Muscle of arm (tissue), 12 donors: Measurements from ENCODE around the gene PTH2. TPM values are rescaled to one million over a fixed set of nuclear protein-coding genes. Genes with fewer than 3 reads are reported as not detected.
"Not testable (repeated sequence)": the region's sequence is repeated elsewhere in the genome, so short reads cannot be mapped to it uniquely, and the experiment has no call there.

ENCODE experiments used
- DNase-seq: peaks from one replicate; pipeline ENCODE4 v3.0.0-alpha.2; 2013
- polyA plus RNA-seq, 12 donors: library from polyadenylated mRNA; unstranded; fragments of 120-200 nt; gene quantifications; one replicate each; pipeline ENCODE4 v1.2.1, GENCODE V29; 2013; ENCODE audit not compliant: insufficient read length in 12 of 12

PTH2 gene
- polyA plus RNA-seq, 12 donors, result not detected

- no peak for DNase-seq
Observed at GRCh38 chr19:49448432-49448786, 25.2 kb upstream of the PTH2 start.

DNA sequence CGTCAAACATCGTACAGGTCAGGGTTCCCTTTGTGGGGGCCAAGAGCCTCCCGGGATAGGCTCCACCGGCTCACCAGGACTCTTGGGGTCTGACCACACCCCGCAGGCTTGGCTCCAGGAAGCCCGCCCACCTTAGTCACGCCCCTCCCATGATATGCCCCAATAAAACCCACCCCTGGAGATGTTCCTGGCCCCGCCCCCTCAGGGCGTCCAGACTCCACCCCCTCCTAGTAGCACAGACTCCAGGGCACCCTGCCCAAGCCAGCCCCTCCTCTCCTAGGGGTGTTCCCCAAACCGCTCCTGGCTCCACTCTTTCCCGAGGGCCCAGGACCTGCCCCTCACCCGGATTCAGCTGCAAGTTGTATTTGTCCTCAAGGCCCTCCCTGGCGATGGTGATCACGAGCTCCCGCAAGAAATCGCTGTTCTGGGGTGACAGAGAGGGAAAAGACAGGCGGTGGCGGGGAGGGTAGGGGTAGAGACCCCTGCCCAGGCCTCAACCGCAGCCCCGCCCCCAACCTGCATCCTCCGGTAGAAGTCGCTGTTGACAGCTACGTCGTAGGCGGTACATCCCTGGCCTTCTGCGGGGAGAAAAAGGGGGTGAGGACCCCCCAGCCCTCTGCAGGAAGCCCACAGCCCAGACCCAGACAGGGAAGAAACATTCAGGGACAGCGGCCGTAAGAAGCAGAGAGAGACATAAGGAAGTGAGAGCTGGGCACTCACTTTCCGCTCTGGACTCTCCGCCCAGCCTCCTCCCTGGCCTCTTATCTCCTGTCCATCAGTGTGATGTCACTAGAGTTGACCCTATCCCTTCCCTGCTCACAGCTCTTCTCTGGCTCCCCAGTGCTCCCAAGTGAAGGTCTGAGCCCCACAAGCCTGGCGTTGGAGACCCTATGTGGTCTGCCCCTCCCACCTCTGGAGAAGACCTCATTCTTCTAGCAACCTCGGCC, 24.5 kb upstream of the PTH2 start:
- DNase-seq, result no peak

- DNase-seq, result no peak
Observed at GRCh38 chr19:49445997-49446396, 22.8 kb upstream of the PTH2 start.

DNA sequence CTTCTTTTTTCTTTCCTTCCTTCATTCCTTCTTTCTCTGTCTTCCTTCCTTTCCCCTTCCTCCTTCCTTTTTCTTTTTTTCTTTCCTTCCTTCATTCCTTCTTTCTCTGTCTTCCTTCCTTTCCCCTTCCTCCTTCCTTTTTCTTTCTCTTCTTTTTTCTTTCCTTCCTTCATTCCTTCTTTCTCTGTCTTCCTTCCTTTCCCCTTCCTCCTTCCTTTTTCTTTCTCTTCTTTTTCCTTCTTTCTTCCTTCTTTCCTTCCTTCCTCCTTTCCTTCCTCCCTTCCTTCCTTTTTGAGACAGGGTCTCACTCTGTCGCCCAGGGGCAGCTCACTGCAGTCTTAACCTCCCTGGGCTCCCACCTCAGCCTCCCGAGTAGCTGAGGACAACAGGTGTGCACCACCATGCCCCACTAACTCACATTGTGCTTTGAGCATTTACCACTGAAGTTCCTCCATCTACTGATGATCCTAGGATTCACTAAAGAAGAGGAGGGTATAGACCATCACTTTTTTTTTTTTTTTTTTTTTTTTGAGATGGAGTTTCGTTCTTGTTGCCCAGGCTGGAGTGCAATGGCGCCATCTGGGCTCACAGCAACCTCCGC, 21.0 kb upstream of the PTH2 start:
- not testable (repeated sequence) for DNase-seq

GRCh38 chr19:49443366-49444099, 20.3 kb upstream of the PTH2 start:
- peak; percentile 97 for DNase-seq

GRCh38 chr19:49442771-49443365, 19.6 kb upstream of the PTH2 start:
- peak; percentile 89 for DNase-seq

DNA sequence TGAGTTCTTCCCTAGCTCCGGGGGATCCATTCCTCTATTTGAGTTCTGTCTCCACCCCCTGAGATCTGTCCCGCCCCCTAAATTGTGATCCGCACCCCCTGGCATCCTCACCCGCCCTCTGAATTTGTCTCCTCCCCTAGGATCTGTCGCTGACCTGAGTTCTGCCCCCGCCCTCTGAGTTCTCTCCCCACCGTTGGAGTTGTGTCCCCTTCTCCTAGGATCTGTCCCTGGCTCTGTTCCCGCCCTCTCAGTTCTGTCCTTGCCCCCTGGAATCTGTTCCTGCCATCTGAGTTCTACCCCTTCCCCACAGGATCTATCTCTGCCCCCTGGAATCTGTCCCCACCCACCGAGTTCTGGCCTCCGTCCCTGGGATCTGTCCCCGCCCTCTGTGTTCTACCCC, 19.1 kb upstream of the PTH2 start:
- no peak for DNase-seq

DNA sequence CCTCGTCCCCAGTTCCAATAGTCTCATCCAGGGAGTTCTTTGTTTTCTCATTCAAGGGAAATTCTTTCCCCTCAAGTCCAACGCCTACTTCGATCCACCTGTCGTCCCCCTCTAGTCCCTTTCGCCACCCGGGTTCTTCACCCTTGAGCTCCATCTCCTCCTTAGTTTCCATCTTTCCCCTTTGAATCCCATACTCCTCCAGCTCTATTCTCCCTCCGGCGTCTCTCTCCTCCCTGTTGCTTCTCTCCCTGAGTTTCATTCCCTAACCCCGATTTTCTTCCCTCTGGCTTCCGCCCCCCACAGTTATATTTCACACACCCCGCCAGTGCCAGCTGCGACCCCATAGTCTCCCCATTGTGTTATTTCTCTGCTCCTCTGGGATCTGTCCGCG, 18.7 kb upstream of the PTH2 start:
- no peak for DNase-seq

DNA sequence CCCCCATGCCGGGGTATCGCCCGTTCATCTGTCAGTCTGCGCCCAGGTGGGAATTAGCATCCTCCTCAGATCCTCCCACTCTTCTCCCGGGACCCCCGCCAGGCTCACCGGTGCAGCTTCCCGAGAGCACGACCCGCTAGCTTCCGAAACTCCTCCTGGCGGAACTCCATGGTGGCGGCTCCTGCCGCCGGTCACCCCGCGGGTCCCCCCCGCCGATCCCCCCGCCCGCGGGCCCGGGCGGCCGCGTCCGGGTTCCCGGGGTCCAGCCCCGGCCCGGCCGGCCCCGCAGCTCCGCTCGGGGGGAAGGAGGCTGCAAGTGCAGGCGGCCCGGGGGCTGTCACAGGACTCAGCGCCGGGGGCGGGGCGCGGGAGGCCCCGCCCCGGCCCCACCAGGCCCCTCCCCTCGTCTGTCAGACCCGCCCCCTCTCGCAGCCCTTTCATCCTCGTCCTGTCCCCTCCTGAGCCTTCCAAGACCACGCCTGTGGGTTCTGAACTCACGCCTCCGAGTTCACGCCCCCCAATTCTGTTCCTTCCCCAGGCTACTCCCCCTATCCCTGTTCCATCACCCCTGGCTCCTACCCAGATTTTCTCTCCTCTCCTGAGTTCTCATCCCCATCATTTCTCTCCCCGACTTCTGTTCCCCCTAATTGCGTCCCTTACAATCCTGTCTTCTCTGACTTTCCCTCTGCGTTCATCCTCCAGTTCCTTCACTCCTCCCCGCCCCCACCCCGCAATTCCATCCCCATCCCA, 18.1 kb upstream of the PTH2 start, which contains the start of gene SLC17A7:
TSS of gene SLC17A7 (minus strand) at position 318 of the 750 bp plus-strand sequence. CDS start at position 170, 148 bp downstream.
- no peak for DNase-seq

DNA sequence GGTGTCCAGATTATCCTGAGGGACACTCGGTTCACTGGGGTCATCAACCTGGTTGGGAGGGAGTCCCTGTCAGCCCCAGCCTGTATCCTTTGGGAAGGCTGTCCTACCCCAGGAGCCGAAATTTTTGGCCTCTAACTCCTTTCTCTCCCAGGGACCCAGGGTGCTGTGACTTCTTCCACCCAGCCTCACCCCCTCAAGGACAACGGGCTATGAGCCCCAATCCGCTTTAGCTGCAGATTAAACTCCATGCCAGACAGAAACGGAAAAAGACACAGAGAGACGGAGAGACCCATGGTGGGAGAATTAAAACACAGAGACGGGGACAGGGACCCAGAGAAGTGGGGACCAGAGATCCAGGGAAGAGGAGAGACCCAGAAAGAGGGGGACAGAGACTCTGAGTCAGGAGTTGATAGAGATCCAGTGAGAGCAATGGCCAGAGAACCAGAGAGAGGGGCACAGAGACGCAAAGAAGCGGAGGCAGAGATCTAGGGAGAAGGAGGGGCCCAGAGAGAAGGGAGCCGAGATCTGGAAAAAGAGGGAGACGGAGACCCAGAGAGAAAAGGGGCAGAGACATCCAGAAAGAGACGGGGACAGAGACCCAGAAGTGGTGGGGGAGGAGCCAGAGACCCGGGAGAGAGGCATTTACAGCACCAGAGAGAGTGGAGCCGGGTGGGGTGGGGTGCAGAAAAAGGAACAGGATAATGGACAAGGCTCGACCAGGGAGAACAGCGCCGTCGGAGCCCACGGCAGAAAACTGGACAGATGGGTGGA, 17.4 kb upstream of the PTH2 start:
- no peak for DNase-seq

DNA sequence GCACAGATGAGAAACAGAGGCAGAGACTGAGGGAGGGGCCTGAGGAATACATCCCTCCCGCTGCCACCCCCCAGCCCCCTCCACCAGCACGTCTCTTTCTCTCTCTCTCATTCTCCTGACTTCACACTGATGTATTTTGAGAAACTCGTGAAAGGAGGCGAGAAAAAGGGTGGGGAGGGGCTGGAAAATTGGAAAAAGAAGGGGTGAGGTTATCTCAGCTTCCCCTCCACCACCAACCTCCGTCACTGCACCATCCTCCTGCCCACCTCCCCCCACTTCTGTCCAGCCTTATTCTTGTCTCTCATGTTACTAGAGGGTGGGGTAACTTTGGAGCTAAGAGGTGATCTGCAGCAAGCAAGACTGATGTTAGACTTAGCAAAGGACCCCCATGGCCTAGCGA, 16.6 kb upstream of the PTH2 start:
- DNase-seq, result no peak

DNA sequence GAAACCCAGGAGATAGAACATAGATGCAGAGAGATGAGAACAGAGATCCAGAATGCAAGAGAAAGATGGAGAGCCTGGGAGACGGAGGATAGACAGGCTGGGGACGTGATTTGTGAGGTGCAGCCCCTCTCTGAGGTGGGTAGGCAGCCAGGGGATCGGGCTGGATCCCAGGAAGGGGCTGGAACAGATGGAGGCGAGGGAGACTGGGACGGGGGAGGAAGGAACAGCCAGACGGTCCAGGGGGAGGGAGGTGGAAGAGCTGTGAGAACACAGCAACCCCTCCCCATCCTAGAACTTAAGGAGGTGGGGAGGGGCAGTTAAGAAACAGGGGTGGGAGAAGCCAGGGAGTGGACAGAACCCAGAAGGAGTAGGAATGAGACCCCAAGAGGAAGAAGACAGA, 15.0 kb upstream of the PTH2 start:
- no peak for DNase-seq

- DNase-seq, result no peak
Observed at GRCh38 chr19:49437231-49437630, 14.0 kb upstream of the PTH2 start.

DNA sequence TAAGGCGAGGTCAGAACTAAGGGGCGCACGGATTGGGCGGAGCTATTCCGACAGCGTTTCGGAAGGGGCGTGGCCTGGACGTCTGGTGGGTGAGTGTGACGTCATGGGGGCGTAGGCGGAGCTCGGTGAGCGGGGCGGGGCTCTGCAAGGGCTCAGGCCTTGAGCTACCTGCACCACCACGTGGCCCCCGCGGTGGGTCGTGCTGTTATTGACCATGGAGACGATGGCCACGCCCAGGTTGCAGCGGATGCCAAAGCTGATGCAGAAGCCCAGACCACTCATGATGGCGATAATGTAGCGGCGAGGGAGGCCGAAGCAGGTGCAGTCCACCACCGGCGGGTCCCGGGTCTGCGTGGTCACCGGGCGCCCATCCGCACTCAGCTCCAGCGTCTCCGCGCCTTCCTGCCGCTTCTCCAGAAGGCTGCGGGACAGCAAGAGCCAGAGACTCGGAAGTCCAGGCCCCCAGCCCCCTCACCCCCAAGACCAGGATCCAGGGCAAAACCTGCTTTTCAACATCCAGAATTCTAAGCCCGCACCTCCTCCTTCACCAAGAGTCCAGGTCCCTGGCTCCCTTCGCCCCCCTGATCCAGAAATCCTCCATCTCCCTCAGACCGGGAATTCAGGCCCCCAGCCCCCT, 13.3 kb upstream of the PTH2 start:
- DNase-seq, result no peak

DNA sequence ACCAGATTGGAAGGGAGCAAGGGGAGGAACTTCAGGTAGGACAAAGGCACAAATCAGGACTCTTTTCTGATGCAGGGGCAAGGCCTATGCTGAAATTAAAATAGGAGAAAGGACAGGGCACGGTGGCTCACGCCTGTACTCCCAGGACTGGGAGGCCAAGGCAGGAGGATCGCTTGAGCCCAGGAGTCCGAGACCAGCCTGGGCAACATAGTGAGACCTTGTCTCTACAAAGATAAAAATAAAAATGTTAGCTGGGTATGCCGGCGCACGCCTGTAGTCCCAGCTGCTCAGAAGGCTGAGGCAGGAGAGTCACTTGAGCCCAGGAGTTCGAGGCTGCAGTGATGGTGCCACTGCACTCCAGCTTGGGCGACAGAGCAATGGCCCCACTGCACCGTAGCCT, 12.4 kb upstream of the PTH2 start:
- no peak for DNase-seq

DNA sequence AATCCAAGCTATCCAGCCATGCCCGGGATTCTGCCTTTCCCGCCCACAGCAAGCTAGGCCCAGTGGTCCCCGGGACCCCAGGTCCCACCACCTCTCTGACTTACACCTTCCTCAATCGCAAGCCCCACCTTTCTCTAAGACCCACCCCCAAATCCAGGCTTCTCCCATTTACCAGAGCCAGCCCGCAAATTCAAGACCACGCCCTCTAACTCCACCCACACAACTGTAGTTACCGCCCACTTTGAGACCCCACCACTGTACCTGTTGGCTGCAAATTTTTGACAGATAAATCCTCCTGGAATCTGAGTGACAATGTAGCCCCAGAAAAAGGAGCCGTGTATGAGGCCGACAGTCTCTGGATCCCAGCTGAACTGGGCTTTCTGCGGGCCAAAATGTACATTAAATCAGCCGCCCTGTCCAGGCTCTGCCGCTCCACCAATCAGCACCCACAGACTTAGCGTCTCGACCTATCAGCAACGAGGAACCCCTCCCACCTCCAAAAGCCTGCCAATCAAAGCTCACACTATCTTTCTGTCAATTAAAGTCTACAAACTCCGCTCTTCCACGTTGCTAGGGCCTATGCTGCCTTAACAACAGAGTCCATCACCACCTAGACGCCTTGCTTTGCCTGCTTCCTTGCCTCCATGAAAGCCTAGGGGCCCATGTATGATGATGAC, 11.8 kb upstream of the PTH2 start:
- DNase-seq, result no peak

DNA sequence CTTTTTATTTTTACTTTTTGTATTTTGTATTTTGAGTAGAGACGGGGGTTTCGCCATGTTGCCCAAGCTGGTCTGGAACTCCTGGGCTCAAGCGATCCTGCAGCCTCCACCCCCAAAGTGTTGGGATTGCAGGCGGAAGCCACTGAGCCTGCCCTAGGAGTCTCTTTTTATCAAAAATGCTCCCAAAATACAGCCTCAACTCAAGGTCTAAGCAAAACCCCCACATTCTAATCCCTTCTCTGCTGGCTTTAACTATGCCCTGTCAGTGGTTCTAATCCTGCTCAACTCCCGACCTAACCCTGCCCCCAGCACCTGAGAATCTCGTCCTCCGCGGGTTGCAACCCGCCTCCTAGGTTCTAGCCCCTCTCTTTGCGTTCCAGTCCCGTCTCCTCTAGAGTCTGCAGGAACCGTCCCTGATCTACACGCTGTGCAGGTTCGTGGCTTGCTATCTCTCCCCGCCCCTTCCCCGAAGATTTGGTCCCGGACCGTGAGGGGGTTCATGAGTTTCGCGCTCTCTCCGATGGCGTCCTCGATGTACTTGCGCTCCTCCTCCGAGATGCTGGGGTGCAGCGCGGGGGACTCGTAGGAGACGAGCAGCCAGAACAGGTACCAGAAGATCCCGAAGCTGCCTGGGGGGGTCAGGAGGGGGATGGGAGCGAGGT, 10.1 kb upstream of the PTH2 start:
- DNase-seq, result no peak

DNA sequence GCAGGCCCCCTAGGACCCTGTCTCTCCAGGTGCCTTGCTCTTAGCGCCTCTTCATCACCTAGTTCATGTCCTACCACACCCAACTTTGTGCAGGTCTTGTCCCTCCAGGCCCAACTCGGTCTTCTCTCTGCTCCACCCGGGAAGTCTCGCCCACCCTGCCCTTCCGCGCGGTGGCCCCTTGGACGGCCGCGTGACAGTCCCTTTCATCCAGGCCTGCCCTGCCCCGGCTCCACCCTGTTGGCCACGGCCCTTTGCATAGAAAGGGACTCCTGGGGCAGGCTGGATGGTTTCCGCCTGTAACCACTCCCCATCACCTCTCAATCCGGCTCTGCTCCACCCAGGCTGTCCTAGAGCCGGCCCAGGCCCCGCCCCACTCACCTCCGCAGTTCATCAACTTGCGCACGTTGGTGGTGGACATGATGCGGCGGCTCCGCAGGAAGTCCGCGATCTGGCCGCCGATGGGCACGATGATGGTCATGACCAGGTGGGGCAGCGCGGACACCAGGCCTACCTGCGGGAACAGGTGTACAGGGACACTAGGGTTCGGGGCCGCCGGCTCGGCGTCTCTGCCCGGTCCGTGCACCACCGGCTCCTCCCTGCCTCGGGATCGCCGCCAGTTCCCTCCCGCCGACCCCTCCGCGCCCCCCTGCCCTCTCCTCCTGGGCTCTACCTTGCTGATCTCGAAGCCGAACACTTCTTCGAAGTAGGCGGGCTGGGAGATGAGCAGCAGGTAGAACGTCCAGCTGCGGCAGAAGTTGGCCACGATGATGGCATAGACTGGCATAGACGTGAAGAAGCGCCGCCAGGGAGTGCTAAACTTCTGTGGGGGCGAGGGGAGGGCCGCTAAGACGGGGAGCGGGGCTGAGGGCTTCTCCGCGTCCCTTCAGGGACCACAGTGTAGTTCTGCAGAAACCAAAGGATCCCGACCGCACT, 9.2 kb upstream of the PTH2 start:
- DNase-seq, result no peak
